Stimulated activated naive CD4-positive, alpha-beta T cell treated with Interleukin-2 at 50 U/mL for 16 hours (primary cell): ENCODE measurements around the gene ULK2.
"Not testable (repeated sequence)": the region's sequence is repeated elsewhere in the genome, so short reads cannot be mapped to it uniquely, and the experiment has no call there.

ENCODE experiments used
- DNase-seq: peaks from one replicate; lab custom pipeline; 2025; lab: John Stamatoyannopoulos, UW

Gene ULK2

DNA sequence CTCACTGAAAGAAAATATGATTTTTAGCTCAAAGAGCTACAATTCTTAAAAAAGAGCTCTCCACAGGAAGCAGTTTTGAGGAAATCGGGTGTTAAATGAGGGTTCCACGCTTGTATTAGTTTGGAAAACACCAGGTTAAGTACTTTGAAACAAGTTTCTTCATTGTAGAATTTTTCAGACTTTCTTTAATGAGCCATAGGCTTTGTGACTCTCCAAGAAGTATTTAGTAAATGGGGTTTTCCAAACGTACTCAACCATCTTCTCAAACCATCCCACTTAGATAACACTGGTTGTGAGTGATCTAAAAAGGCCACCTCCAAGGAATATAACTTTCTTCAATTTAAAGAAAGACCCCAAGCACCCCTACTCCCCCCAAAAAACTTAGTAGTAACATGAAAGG lies 2.7 kb downstream of the ULK2 start:
- no peak for DNase-seq

DNA sequence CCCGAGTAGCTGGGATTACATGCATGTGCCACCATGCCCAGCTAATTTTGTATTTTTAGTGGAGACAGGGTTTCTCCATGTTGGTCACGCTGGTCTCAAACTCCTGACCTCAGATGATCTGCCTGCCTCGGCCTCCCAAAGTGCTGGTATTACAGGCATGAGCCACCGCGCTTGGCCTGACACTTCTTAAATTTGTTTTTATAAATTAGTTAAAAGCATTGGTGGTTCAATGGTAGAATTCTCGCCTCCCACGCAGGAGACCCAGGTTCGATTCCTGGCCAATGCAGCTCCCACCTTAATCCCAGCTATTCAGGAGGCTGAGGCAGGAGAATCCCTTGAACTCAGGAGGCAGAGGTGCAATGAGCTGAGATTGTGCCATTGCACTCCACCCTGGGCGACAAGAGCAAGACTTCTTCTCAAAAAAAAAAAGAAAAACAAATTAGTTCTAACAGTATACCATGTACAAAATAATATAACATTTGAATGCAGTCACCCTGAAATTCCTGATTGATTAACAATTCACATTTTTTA lies 7.0 kb downstream of the ULK2 start:
- not testable (repeated sequence) for DNase-seq

DNA sequence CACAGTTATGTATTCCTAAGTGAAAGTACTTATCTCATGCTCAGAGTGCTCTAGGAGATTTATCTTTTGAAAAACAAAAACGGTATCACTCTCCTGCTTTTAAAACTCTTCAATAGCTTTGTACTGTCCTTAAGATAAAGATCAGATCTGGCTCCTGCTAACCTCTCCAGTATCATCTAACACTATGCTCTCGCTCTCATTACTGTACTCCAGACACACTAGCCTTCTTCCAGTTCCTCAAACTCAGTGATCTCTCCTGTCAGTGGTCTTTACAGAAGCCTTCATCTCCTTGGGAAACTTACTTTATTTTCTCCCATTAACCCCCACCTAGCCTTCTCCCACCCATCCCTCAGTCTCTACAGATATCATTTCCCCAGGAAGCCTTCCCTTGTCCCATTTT lies 10.1 kb downstream of the ULK2 start:
- no peak for DNase-seq

DNA sequence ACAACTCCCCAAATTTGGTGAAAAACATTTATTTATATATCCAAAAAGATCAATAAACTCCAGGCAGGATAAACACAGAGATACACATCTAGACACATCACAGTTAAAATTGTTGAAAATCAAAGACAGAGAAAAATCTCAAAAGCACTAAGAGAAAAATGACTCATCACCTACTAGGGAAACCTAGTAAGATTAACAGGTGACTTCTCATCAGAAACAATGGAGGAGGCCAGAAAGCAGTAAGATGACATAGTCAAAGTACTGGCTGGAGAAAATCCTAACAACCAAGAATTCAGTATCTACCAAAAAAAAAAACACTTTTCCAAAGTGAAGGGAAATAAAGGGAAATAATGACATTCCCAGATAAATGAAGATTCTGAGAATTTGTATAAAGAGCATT lies 33.8 kb downstream of the ULK2 start:
- no peak for DNase-seq

DNA sequence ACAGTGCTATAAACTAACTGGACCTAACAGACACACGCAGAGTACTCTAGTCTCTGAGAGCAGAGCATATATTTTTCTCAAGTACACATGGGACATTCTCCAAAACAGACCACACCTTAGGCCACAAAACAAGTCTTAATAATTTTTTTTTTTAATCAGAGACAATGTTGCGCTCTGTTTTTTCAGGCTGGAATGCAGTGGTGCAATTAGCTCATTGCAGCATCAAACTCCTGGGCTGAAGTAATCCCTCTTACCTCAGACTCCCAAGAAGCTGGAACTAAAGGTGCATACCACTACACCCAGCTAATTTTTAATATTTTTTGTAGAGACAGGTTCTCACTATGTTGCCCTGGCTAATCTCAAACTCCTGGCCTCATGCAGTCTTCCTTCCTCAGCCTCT lies 37.7 kb downstream of the ULK2 start:
- no peak for DNase-seq

DNA sequence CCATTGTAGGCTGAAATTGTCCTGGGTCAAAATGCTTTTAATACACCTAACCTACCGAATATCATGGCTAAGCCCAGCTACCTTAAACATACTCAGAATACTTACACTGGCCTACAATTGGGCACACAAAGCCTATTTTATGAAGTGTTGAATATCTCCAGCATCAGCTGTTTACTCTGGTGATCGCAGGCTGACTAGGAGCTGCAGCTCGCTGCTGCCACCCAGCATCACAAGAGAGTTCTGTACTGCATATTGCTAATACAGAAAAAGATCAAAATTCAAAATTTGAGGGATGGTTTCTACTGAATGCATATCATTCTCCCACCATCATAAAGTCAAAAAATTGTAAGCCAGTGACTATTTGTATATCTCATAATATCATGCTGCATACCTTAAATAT lies 55.3 kb downstream of the ULK2 start:
- no peak for DNase-seq

DNA sequence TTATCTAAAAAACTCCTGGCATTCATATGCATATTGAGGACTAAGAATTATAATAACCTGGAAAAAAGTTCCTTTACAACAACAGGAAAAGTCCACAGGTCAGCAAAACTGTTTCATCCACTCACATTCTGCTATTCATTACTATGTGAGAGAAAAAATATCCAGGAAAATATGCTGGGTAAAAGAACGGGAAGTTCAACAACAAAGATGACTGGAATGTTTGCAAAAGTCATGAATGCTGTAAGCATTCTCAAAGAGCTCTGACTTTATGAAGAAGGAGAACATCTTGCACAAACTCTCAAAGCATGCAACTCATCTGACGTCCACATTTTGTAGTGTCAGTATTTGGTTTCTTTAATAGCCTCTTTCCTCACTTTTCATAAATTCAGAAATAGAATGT lies 62.7 kb downstream of the ULK2 start:
- no peak for DNase-seq

DNA sequence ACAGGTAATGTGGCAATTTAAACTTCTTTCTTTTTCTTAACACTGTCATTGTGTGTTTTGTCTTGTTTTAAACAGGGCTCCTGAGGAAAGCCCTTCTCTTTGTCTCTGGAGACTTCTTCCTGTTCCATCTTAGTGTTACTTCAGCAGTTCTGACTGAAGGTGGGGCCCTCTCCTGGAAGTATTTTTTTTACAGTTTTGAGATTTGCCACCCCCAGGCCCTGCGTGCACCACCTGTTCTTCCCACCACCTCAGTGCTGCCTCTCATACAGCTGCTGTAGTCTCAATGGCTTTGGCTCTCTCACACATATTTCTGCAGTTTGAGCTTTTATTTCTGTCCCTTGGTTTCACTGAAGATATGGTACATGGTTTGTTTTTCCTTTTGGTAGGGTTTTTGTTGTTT lies 67.2 kb downstream of the ULK2 start:
- DNase-seq = no peak

DNA sequence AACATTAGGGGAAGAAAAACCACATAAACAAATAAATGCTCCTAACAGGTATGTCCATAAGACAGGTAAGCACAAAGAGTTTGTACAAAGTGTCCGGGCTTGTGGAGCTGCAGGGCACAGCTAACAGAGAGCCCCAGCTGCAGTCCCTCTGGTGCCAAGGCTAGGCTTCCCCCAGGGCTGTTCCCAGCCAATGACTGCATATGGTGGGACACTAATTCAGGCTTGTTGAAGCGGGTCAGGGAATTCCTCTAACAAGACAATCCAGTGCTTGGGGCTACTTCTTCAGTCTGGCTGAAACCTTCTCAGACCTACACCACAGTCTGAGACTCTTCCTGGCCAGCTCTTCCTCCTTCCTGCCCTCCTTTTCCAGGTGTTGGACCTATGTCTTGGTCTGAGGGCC lies 67.9 kb downstream of the ULK2 start:
- no peak for DNase-seq

DNA sequence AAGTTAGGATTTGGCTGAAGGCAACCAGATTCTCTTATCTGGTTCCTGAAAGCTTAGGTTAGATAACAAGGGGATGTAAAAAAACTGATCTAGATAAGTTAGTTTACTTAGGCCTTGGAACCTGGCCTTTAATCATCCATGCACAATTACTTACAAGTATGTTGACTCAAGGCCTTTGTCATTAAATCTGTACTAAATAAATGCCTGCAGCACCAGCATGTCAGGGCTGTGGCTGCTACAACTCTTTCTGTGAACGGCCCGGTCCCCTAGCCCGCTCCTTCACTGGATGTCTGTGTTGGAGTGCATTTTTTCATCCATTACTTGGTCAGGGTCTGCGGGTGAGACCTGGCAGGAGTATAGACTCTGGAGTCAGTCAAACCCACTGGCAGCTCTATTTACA lies 71.3 kb downstream of the ULK2 start:
- DNase-seq = no peak

DNA sequence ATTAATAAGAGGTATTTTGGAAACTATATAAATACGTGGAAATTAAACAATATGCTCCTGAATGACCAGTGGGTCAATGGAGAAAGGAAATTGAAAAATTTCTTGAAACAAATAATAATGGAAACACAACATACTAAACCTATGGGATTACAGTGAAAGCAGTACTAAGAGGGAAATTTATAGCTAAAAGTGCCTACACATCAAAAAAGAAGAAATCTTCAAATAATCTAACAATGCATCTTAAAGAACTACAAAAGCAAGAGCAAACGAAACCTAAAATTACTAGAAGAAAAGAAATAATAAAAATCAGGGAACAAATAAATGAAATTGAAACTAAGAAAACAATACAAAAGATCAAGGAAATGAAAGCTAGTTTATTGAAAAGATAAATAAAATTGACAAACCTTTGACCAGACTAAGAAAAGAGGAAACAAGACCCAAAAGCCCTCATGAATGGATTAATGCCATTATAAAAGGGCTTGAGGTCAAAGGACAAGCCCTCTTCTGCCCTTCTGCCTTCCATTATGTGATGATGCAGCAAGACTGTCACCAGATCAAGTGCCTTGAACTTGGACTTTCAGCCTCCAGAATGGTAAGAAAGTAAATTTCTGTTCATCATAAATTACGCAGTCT lies 75.7 kb downstream of the ULK2 start:
- no peak for DNase-seq

DNA sequence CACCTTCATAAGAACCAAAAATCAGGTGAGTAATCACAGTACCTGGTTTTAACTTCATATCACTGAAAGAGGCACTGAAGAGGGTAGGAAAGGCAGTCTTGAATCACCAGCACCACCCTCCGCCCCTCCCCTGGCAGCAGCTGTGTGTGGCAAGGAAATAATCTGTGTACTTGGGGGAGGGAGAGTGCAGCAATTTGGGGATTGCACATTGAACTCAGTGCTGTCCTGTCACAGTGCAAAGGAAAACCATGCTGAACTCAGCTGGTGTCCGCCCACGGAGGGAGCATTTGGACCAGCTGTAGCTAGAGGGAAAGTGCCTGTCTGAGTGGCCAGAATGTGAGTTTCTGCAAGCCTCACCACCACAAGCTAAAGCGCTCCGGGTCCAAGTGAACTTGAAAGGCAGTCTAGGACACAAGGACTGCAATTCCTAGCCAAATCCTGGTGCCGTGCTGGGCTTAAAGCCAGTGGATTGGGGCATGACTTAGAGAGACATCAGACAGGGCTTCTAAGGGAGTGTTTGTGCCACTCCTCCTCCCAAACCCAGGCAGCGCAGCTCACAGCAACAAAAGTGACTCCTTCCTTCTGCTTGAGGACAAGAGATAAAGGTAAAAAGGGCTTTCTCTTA lies 79.9 kb downstream of the ULK2 start:
- no peak for DNase-seq

DNA sequence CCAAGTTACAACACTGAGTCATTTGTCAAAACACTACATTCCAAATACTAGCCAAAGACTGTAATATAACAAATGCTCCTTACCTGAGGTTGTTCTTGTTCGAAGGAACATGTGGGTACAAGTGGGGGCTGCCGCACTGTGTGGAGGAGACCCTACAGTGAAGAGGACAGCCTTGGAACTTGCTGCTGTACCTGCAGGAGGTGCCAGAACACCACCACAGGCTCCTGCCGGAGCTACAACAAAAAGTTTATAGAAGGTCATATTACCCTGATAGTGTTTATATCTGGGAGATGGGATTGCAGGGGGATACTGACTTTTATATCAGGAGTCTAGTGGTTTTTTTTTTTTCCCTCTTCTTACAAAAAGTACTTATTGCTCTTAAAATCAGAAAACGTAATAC lies 81.9 kb downstream of the ULK2 start:
- no peak for DNase-seq

DNA sequence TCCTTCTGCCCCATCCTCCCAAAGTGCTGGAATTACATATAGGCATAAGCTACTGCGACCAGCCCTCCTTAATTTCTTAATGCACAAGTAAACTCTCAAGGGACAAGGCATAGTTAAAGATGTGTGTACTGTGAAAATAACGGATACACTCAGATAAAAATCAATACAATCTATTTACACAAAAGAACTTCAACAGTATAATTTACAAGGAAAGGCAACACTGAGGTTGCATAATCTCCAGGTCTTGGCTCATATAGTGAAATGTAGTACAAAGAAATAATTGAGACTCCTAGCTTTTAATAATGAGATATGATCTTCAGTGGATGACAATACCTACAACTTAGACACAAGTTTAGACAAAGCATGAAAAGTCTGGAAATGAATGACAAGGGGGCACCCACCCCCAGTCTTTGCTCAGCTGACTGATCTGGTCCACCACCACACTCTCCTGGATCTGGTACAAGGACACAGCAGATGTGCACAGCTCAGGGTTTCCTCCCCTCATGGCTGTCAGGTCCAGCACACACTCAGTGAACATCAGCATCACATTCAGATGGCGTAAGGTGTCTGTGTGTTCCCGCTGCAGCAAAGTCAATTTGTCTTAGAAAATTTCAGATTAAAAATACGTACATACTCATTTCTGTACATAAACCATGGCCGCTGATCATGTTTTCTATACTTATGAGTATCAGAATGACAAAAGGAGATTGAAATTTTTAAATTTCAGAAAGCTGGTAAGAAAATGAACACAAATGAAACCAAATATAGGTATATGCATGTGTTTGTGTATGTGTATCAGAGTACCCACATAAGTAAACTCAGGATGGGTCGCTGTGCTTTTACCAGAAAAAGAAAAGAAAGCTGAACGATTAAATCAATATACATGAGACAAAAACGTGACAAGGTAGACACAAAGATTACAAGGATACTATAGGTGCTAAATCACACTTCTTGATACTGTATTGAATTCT lies 86.0 kb downstream of the ULK2 start:
- no peak for DNase-seq

DNA sequence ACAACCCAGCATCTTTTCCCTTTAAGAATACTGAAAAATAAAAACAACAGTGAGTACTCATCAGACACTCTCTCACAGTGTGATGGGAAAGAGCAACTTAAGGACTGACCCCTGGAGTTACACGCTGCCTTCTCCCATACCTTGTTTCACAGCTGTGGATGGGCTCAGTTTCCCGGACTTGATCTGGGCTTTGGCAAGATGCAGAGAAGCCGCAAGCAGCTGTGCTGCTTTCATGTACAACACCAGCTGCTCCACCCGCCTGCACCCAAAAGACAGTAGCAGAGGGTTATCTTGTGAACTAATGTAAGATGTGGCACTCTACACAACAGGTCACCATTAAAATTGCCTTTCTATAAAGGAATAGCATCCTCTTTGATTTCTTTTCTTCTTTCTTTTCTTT lies 86.9 kb downstream of the ULK2 start:
- DNase-seq = no peak

DNA sequence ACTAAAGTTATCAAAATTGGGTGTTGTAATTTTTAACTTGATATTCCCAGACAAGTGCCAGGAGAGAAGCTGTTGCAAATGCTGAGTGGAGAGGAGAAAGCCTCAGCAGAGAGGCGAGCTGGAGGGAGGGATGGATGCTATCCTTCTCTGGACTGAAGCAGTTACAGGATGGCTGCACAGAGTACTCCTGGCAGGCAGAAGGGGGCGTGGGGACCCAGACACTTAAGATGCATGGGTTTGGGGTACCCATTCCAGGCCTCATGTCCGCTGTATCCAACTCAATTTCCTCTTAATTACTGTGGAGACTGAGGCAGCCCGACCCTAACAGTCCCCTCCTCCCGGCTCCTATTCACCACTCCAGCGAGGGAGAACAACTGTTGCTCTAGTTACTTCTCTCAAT lies 94.2 kb downstream of the ULK2 start:
- no peak for DNase-seq

DNA sequence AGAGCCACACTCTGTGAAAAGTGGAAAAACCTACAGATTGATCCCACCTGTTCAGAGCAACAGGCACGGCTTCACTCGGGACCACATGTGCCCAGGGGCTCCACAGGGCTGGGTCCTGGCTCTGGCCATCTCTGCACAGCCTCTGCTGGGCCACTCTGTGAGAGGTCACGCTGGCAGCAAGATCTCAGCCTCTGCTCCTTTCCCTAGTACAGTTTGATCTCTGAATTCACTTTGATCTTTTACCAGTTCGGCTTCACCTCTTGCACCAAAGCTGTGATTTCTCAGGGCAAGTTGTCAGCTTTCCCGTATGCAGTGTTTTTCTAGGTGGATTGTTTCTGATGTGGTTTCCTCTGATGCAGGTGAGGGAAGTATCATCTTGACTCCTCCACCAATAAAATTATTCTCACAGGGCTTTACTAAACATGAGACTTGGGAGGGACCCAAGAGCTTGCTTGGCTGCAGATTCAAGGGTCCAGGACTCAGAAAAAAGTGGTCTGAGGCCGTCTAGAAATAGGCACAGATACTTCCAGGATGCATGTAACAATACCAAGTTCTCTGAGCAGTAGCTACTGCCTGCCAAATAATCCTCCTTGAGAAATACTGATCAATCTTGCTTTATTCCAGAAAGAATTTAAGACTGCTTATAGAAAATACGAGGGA lies 95.6 kb downstream of the ULK2 start:
- DNase-seq = peak; percentile 4

DNA sequence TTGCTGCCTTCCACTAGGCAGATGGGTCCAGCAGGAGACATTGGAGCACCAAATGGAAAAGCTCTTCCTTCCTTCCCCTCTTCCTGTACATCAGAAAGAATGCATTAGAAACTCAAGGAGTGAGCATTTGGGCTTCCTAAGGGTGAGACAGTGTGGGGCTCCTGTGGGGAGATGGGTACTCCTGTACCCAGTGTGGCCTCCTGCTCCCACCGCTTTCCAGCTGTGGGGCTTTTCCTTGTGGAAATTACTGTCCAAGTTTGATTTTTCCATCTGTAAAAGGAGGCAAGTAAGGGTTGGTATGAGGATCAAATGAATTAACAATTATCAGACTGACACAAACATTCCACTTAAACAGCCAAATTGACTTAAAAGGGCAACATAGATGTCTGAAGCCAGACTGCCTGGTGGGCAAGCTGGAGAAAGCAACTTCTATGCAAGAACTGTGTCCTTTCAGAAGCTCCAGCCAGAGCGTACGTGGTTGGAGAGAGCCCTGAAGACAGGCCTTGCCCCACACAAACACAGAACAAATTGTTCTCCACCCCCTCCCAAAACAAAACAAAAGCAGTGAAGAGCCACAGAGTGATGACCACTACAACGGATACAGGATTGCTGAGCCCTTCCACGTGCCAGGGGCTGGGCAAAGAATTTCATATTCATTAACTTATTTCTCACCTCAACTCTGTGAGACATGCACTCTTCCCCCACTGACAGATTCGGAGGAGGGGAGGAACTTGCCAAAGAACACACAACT lies 96.6 kb downstream of the ULK2 start:
- DNase-seq = no peak

DNA sequence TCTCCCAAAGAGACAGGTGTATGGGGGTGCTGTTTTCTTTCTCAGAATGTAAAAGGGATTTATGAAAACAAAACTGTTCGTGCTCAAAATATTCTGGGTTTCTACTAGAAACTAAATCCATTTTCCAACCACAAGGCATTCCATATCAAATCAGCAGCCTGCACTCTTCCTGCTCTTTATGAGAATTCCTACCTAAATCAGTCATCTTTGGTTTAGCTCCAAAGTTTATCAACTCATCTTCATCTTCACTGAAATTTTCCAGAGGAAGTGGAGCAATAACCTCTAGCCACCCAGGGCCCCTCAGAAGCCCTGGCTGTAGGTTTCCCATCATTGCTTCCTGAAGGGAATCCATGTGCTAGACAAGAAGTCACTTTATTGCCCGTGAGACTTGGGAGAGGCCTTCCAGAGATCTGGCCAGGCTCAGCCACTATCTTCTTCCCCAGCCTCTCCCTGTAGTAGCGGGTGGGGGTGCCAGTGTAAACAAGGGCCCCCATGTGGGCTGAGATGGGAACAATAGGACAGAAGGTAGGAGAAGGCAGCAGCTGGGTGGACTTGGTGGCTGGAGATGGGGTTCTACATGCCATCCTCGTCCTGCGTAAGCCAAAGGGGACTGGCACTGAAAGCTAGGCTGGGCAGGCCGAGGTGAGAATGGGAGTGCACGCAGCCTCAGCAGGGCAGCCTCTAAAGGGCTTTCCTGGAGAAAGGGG lies 97.6 kb downstream of the ULK2 start:
- no peak for DNase-seq

DNA sequence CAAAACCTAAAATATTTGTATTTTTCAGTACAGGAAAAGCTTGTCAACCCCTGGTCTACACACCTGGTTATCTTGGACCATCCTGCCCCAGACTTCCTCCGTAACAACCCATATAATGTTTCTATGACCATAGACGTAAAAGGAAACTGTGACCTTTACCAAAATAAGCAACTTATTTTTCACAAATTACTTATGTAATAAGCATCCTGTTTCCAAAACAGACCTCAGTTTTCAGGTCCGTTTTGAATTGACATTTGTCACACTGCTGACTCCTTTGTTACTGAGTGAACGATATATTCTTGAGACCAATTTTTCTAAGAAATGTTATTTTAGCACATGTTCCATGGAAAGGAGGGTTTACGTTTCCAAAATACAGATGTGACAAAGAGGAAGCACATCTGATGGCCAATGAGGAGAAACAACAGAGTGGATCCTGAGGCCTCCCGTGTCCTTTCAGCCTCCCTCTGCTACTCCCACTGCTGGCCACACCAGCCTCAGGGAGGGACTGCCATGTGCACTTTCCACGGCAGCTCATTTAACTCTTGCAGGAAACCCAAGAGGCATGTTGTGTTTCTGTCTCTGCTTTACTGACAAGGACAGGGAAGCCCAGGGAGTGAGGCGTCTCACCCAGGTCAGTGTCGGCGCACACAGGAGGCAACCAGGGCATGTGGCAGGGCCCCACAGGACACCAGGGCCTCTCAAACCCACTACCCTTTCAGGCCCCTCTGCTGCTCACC lies 99.5 kb downstream of the ULK2 start:
- DNase-seq = no peak
